22Rv1 (cell line): ENCODE measurements around the gene KCNE3.
"Not testable (repeated sequence)": the region's sequence is repeated elsewhere in the genome, so short reads cannot be mapped to it uniquely, and the experiment has no call there.

Experiments used
- H3K27ac ChIP-seq: fragments of 450-650 bp; 2 replicates; pipeline ENCODE4 v1.5.1; 2017
- CTCF ChIP-seq: fragments of 450-650 bp; IDR thresholded peaks from 2 replicates; pipeline ENCODE4 v1.5.1; 2017; ENCODE audit warnings: mild to moderate bottlenecking
- ZFX ChIP-seq: fragments of 450-650 bp; IDR thresholded peaks from 2 replicates; pipeline ENCODE4 v1.6.1; 2017; ENCODE audit warnings: antibody characterized with exemption, borderline replicate concordance

KCNE3 gene

GRCh38 chr11:74429205-74429604 is 38.1 kb downstream of the KCNE3 start:
- TF ChIP-seq CTCF (no peak), ZFX (no peak)
- H3K27ac ChIP-seq = no peak overlapping the region

GRCh38 chr11:74427384-74427886 is 39.9 kb downstream of the KCNE3 start:
- TF ChIP-seq ZFX (no peak), CTCF (no peak)
- no peak overlapping the region for H3K27ac ChIP-seq

GRCh38 chr11:74425100-74425499 is 42.2 kb downstream of the KCNE3 start:
- no peak overlapping the region for H3K27ac ChIP-seq
- no peak for TF ChIP-seq ZFX
- TF ChIP-seq CTCF = no peak

GRCh38 chr11:74418509-74418895 is 48.8 kb downstream of the KCNE3 start:
- H3K27ac ChIP-seq = peak overlapping the region; percentile 22; the same call in 1 of the 2 replicates
- TF ChIP-seq CTCF (no peak), ZFX (no peak)

- TF ChIP-seq CTCF (no peak), ZFX (no peak)
- H3K27ac ChIP-seq = peak overlapping the region; percentile 22
These were observed 49.4 kb downstream of the KCNE3 start for GRCh38 chr11:74417860-74418508.

- TF ChIP-seq ZFX (no peak), CTCF (no peak)
- peak overlapping the region; percentile 22 for H3K27ac ChIP-seq
These were observed 50.0 kb downstream of the KCNE3 start for GRCh38 chr11:74417379-74417804.

- H3K27ac ChIP-seq = not testable (repeated sequence)
These were observed 50.4 kb downstream of the KCNE3 start for GRCh38 chr11:74416974-74417373.
